ENCODE measurements around the gene PRXL2B.

PRXL2B gene, protein sequence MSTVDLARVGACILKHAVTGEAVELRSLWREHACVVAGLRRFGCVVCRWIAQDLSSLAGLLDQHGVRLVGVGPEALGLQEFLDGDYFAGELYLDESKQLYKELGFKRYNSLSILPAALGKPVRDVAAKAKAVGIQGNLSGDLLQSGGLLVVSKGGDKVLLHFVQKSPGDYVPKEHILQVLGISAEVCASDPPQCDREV

GRCh38 chr1:2586154-2587070 is at the start of gene PRXL2B:
TSS of gene PRXL2B (plus strand) at chr1:2586777. CDS start at chr1:2586886, 109 bp downstream.
- ATAC-seq (peak; percentile 85), DNase-seq (ENCODE audit: low spot score in 2 of 2) (peak; percentile 99)
- no peaks in the 10 kb centered on the region for H3K9me3 Mint-ChIP-seq
- H3K4me3 Mint-ChIP-seq: peak within 1 kb of the TSS; percentile 91
- H3K27ac Mint-ChIP-seq: peak within 1 kb of the TSS; percentile 93
- peaks cover 42% of the 10 kb centered on the region for H3K4me1 Mint-ChIP-seq
- peaks cover 15% of the 10 kb centered on the region for H3K36me3 Mint-ChIP-seq

DNA sequence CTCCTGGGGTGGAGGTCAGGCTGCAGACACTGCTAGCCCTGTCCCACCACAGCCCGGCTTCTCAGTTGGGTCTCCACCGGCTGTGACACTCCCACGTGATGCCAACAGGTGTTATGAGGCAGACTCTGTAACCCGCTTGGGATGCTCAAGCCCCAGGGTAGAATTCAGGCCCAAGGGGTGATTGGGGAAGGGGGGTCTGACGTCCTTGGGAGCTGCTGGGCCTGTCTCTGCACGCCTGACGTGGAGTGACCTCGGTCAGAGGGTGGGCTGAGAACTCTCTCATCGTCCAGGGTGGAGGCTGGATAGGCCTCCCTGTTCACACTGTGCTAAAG is 48.8 kb upstream of the PRXL2B start:
- Mint-ChIP-seq H3K27ac (no peak overlapping the region), H3K4me1 (no peaks in the 10 kb centered on the region), H3K9me3 (no peaks in the 10 kb centered on the region)

DNA sequence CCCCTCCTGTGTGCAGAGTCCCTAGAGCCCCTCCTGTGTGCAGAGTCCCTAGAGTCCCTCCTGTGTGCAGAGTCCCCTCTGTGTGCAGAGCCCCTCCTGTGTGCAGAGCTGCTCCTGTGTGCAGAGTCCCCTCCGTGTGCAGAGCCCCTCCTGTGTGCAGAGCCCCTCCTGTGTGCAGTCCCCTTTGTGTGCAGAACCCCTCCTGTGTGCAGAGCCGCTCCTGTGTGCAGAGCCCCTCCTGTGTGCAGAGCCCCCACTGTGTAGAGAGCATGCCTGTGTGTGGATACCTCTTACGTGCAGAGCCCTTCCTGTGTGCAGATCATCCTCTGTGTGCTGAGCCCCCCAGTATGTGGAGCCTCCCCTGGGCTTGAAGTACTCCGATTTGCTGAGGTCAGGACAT is 48.2 kb upstream of the PRXL2B start:
- H3K9me3 Mint-ChIP-seq: no peaks in the 10 kb centered on the region
- ATAC-seq (no peak), DNase-seq (ENCODE audit: low spot score in 2 of 2) (no peak)
- H3K4me1 Mint-ChIP-seq: no peaks in the 10 kb centered on the region
- H3K27ac Mint-ChIP-seq: no peak overlapping the region
- H3K4me3 Mint-ChIP-seq: no peak overlapping the region
- H3K36me3 Mint-ChIP-seq: no peaks in the 10 kb centered on the region

More for the DNA sequence above, 48.8 kb upstream of the PRXL2B start:
- H3K36me3 Mint-ChIP-seq: no peaks in the 10 kb centered on the region
- H3K4me3 Mint-ChIP-seq: no peak overlapping the region
- ATAC-seq (no peak), DNase-seq (ENCODE audit: low spot score in 2 of 2) (no peak)

GRCh38 chr1:2538872-2539271 is 47.7 kb upstream of the PRXL2B start:
- no peaks in the 10 kb centered on the region for H3K36me3 Mint-ChIP-seq
- ATAC-seq (no peak), DNase-seq (ENCODE audit: low spot score in 2 of 2) (no peak)
- no peak overlapping the region for H3K27ac Mint-ChIP-seq
- H3K4me3 Mint-ChIP-seq: no peak overlapping the region
- H3K4me1 Mint-ChIP-seq: no peaks in the 10 kb centered on the region
- no peaks in the 10 kb centered on the region for H3K9me3 Mint-ChIP-seq

GRCh38 chr1:2539312-2539907 is 47.2 kb upstream of the PRXL2B start:
- H3K4me1 Mint-ChIP-seq: no peaks in the 10 kb centered on the region

GRCh38 chr1:2540816-2541492 is 45.6 kb upstream of the PRXL2B start:
- Mint-ChIP-seq H3K4me3 (no peak overlapping the region), H3K9me3 (no peaks in the 10 kb centered on the region), H3K36me3 (no peaks in the 10 kb centered on the region), H3K27ac (no peak overlapping the region), H3K4me1 (no peaks in the 10 kb centered on the region)
- no peak for DNase-seq (ENCODE audit: low spot score in 2 of 2)
- ATAC-seq: no peak

More at GRCh38 chr1:2539312-2539907, 47.2 kb upstream of the PRXL2B start:
- ATAC-seq (peak; percentile 38), DNase-seq (ENCODE audit: low spot score in 2 of 2) (peak in 1 of 2 donors; percentile 73)
- H3K36me3 Mint-ChIP-seq: no peaks in the 10 kb centered on the region
- no peaks in the 10 kb centered on the region for H3K9me3 Mint-ChIP-seq
- H3K4me3 Mint-ChIP-seq: no peak overlapping the region
- no peak overlapping the region for H3K27ac Mint-ChIP-seq

DNA sequence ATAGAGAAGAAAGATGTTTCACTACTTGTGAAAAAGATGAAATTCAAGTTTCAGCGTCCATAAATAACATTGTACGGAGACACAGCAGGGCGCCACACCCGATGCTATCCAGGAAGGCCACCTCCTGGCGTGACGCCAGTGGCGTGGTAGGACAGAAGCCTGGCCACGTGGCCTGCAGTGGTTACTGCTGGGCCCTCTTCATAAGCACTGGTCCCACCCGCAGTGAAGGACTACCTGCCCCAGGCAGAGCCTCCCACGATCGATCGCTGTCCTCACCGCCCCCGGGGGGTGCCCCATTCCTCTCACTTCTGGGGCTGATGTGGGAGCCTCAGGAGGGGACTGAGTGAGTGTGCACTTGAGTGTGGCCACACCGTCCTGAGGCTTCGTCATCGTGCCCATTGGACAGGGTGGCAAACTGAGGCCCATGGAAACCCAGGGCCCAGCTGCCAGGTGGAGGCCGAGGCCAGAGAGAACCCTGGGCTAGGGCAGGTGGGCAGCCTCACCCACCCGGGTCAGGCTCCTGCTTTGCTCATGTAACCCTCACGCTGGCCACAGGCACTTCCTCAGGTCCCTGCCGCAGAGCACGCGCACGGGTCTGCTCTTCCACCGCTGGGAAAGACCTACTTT is 44.8 kb upstream of the PRXL2B start:
- H3K36me3 Mint-ChIP-seq: peaks cover 7% of the 10 kb centered on the region
- H3K4me1 Mint-ChIP-seq: no peaks in the 10 kb centered on the region
- no peaks in the 10 kb centered on the region for H3K9me3 Mint-ChIP-seq
- H3K4me3 Mint-ChIP-seq: no peak overlapping the region
- ATAC-seq (no peak), DNase-seq (ENCODE audit: low spot score in 2 of 2) (no peak)
- no peak overlapping the region for H3K27ac Mint-ChIP-seq

- ATAC-seq (no peak), DNase-seq (ENCODE audit: low spot score in 2 of 2) (no peak)
- Mint-ChIP-seq H3K27ac (no peak overlapping the region), H3K36me3 (peaks cover 13% of the 10 kb centered on the region), H3K9me3 (no peaks in the 10 kb centered on the region), H3K4me3 (no peak overlapping the region), H3K4me1 (no peaks in the 10 kb centered on the region)
These were observed 44.2 kb upstream of the PRXL2B start for GRCh38 chr1:2542246-2542915.

DNA sequence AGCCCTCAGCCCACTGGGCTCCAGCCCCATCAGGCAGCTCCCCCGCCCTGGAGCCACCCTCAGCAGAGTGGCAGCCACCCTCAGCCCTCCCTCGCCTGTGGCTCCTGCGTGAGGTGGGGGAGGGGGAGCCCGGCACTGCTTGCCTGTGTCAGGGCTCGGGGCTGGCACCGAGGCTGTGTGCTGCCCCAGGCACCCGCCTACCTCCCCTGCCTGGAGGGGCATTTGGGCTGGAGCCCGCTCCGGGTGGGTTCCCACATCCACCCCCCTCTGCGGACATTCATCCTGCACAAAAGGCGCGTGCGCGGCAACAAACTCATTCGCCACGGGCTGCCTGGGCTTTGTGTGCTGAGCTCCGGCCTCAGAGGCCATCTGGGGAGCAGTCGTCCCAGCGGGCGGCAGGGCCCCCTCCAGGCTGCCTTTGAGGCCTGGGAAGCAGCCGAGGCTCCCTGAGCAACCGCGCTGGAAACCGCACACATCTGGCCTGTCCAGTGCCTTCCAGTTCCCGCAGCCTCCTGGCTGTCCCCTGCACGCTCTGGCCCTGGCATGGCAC is 43.0 kb upstream of the PRXL2B start:
- H3K36me3 Mint-ChIP-seq: peaks cover 26% of the 10 kb centered on the region
- H3K4me1 Mint-ChIP-seq: peaks cover 6% of the 10 kb centered on the region
- DNase-seq (ENCODE audit: low spot score in 2 of 2): no peak
- H3K9me3 Mint-ChIP-seq: no peaks in the 10 kb centered on the region
- no peak overlapping the region for H3K27ac Mint-ChIP-seq
- ATAC-seq: no peak
- no peak overlapping the region for H3K4me3 Mint-ChIP-seq

GRCh38 chr1:2544093-2544874 is 42.3 kb upstream of the PRXL2B start:
- no peaks in the 10 kb centered on the region for H3K9me3 Mint-ChIP-seq
- no peak overlapping the region for H3K27ac Mint-ChIP-seq
- no peak overlapping the region for H3K4me3 Mint-ChIP-seq
- DNase-seq (ENCODE audit: low spot score in 2 of 2) (no peak), ATAC-seq (no peak)
- H3K36me3 Mint-ChIP-seq: peaks cover 32% of the 10 kb centered on the region
- H3K4me1 Mint-ChIP-seq: peaks cover 11% of the 10 kb centered on the region

- DNase-seq (ENCODE audit: low spot score in 2 of 2) (no peak), ATAC-seq (no peak)
- no peak overlapping the region for H3K27ac Mint-ChIP-seq
- peaks cover 32% of the 10 kb centered on the region for H3K36me3 Mint-ChIP-seq
- no peaks in the 10 kb centered on the region for H3K9me3 Mint-ChIP-seq
- peaks cover 17% of the 10 kb centered on the region for H3K4me1 Mint-ChIP-seq
- peak overlapping the region; percentile 88 for H3K4me3 Mint-ChIP-seq
These were observed 41.5 kb upstream of the PRXL2B start for GRCh38 chr1:2544875-2545640.

DNA sequence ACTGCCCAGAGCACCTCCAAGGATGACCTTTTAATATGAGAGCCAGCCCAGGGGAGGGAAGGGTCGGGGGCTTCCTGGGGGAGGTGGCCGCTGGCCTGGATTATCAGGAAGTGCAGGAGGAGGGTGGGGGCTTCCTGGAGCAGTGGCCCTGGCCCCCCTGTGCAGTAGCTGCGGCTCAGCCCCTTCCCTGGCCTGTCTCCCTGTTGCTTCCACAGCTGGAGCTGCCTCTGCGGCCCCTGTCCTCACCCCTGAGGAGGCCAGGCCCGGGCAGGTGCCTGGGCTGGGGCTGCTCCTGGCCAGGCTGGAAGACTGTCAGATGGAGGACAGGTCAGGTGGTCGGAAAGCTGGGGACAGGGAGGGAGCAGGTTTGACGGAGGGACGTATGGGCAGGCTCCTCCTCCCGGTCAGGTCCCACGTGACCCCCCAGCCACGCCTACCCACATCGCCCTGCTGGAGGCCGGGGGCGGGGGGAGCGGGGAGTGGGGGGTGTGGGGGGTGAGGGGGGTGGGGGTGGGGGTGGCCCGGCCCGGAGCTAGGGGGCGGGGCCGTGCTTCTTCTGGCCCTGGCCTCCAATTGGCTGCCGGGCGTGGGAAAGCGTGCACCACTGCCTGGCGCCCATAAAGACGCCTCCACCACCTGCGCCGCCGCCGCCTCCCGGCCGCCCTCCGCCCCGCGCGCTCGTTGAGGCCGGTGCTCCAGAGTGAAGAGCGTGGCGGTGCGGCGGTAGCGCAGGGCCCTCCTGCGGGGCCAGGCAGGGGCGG is 40.6 kb upstream of the PRXL2B start:
- H3K9me3 Mint-ChIP-seq: no peaks in the 10 kb centered on the region
- H3K27ac Mint-ChIP-seq: peak overlapping the region; percentile 89
- peaks cover 19% of the 10 kb centered on the region for H3K4me1 Mint-ChIP-seq
- DNase-seq (ENCODE audit: low spot score in 2 of 2) (peak; percentile 77 to 93), ATAC-seq (peak; percentile 63)
- peak overlapping the region; percentile 88 for H3K4me3 Mint-ChIP-seq
- H3K36me3 Mint-ChIP-seq: peaks cover 32% of the 10 kb centered on the region

Data from stimulated activated effector memory CD8-positive, alpha-beta T cell treated with anti-CD3 and anti-CD28 coated beads, Interleukin-12 subunit alpha, Interleukin-12 subunit beta, amount 100 ng/mL, for 72 hours (primary cell).